HepG2 (cell line): ENCODE measurements around the gene HOXA5. TPM values are rescaled to one million over a fixed set of nuclear protein-coding genes. Genes with fewer than 3 reads are reported as not detected.
A peak's percentile ranks its signal among the peaks of the same experiment; 100 is the strongest.

ENCODE experiments used
- CAMTA2 ChIP-seq: sonication (generic); formaldehyde crosslinking; IDR thresholded peaks from 2 replicates; pipeline ENCODE4 v1.4.0; 2020; ENCODE audit warnings: mild to moderate bottlenecking, missing genetic modification reagents, borderline replicate concordance
- CC2D1A ChIP-seq: sonication (generic); formaldehyde crosslinking; IDR thresholded peaks from 2 replicates; pipeline ENCODE4 v1.8.1; 2023; ENCODE audit warnings: mild to moderate bottlenecking, missing genetic modification reagents
- CERS6 ChIP-seq: sonication (generic); formaldehyde crosslinking; IDR thresholded peaks from 2 replicates; pipeline ENCODE4 v1.5.0; 2020; ENCODE audit warnings: missing genetic modification reagents
- CREB1 ChIP-seq, 2 experiments: fragments of 450-650 bp in 1 of 2; IDR thresholded peaks; 2 replicates each; pipeline ENCODE4 v1.6.1; 2016 to 2017; ENCODE audit warnings: control low read depth in 1 of 2, mild to moderate bottlenecking in 1 of 2, missing compliant biosample characterization in 1 of 2, missing genetic modification characterization in 1 of 2
- ELF1 ChIP-seq: sonication (generic); formaldehyde crosslinking; IDR thresholded peaks from 2 replicates; pipeline ENCODE4 v1.4.0; 2020; ENCODE audit warnings: missing genetic modification reagents
- GPBP1L1 ChIP-seq: sonication (generic); formaldehyde crosslinking; IDR thresholded peaks from 2 replicates; pipeline ENCODE4 v1.5.0; 2020; ENCODE audit warnings: mild to moderate bottlenecking, missing genetic modification reagents
- GTF3A ChIP-seq: sonication (generic); formaldehyde crosslinking; conservative IDR thresholded peaks from 2 replicates; pipeline ENCODE4 v1.4.0; 2020; ENCODE audit warnings: mild to moderate bottlenecking, missing genetic modification reagents
- HBP1 ChIP-seq: IDR thresholded peaks from 2 replicates; pipeline ENCODE4 v1.6.1; 2016; ENCODE audit warnings: low read depth, control low read depth
- KDM5B ChIP-seq: sonication (generic); formaldehyde crosslinking; IDR thresholded peaks from 2 replicates; pipeline ENCODE4 v1.4.0; 2020; ENCODE audit warnings: missing genetic modification reagents, mild to moderate bottlenecking, borderline replicate concordance
- MXD3 ChIP-seq: IDR thresholded peaks from 2 replicates; pipeline ENCODE4 v1.6.1; 2016; ENCODE audit warnings: mild to moderate bottlenecking, missing biosample characterization, missing genetic modification reagents
- REXO4 ChIP-seq: sonication (generic); formaldehyde crosslinking; IDR thresholded peaks from 2 replicates; pipeline ENCODE4 v1.8.0; 2022; ENCODE audit warnings: missing genetic modification reagents, mild to moderate bottlenecking, borderline replicate concordance
- ZC3H4 ChIP-seq: sonication (generic); formaldehyde crosslinking; IDR thresholded peaks from 2 replicates; pipeline ENCODE4 v1.4.0; 2020; ENCODE audit warnings: missing genetic modification reagents, borderline replicate concordance
- ZNF224 ChIP-seq: sonication (generic); formaldehyde crosslinking; IDR thresholded peaks from 2 replicates; pipeline ENCODE4 v1.5.0; 2020; ENCODE audit warnings: mild to moderate bottlenecking, missing genetic modification reagents
- ZNF512B ChIP-seq: sonication (generic); formaldehyde crosslinking; IDR thresholded peaks from 2 replicates; pipeline ENCODE4 v1.5.1; 2020; ENCODE audit warnings: missing genetic modification reagents, mild to moderate bottlenecking, borderline replicate concordance
- ZNF549 ChIP-seq: sonication (generic); formaldehyde crosslinking; IDR thresholded peaks from 2 replicates; pipeline ENCODE4 v1.5.0; 2020; ENCODE audit warnings: missing genetic modification reagents
- ZNF672 ChIP-seq: sonication (generic); formaldehyde crosslinking; IDR thresholded peaks from 2 replicates; pipeline ENCODE4 v1.8.1; 2022; ENCODE audit warnings: missing genetic modification reagents
- ZNF83 ChIP-seq: sonication (generic); formaldehyde crosslinking; IDR thresholded peaks from 2 replicates; pipeline ENCODE4 v1.4.0; 2020; ENCODE audit warnings: missing genetic modification reagents, mild to moderate bottlenecking, borderline replicate concordance
- ZNF883 ChIP-seq: sonication (generic); formaldehyde crosslinking; IDR thresholded peaks from 2 replicates; pipeline ENCODE4 v1.5.1; 2020; ENCODE audit warnings: mild to moderate bottlenecking, missing genetic modification reagents; ENCODE audit errors: not compliant biosample characterization
- polyA plus RNA-seq, 8 experiments: library from polyadenylated mRNA; depleted of rRNA in 3 of 8; stranded (reverse) in 7 of 8; unstranded in 1 of 8; fragments of >200 nt; fragmentation: Illumina TruSeq in 4 of 8; extraction: Trizol in 4 of 8; gene quantifications; 2 replicates each; pipeline versions ENCODE4 v1.2.1 to v1.2.3, GENCODE V29; 2011 to 2016; ENCODE audit warnings: low read depth in 4 of 8, missing spikeins in 1 of 8, mixed read lengths in 1 of 8; ENCODE audit not compliant: insufficient read depth in 1 of 8
- total RNA-seq, 5 experiments: library from RNA; depleted of rRNA; stranded (reverse); fragments of >200 nt; fragmentation: Illumina TruSeq; extraction: Trizol; gene quantifications; 2 replicates each; pipeline ENCODE4 v1.2.3, GENCODE V29; 2016; ENCODE audit warnings: low read depth in 1 of 5
- TF ChIP-seq, protein P1 (sequence below): sonication (generic); formaldehyde crosslinking; IDR thresholded peaks from 2 replicates; pipeline ENCODE4 v1.8.0; 2022; ENCODE audit warnings: low read depth, missing genetic modification reagents

The HOXA5 gene
- total and polyA plus RNA-seq, 2 of the 13 experiments (the other 11 are each of a cell fraction or from before 2014, with no cell fraction given): 3.2 to 3.6 TPM

DNA sequence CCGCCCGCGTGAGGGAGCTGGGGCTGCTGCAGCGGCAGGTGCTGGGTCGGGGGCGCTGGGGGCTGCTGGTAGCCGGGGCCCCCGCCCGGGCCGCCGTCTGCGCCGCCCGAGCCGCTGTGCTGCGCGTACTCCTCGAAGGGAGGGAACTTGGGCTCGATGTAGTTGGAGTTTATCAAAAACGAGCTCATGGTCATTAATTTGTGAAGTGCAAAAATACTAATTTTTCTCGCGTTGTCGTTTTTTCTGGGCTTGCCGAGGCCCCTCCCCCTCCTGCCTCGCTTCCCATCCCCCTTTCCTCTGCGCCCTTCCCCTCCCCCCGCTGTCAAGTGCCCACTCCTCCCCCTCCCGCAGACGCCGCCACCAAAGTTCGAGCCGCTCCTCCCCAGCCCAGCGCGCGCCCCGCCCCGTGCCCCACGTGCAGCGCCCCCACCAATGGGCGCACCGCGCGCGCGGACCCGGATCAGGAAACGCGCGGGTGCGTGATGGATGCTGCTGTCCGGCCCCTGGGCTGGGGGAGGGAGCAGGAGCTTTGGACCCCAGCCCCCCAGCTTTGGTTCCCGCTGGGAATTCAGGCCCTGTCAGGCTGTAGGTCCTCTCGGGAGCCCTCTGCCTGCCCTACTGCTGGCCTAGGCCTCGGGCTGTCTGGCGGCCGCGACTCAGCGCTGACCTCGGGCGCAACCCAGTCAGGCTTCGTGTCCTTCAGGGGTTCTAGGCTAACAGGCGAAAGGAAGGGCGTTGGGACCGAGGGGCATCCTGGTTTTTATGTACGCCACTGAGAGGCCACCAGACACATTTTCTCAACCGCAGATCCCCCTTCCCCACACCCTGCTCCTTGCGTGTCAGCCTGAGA, 12.7 kb downstream of the HOXA5 start, which contains the start of gene HOXA4 (continued):
- TF ChIP-seq ZNF512B (CRISPR knock-in tag): no peak; the same call in 1 of the 2 replicates
- TF ChIP-seq ZC3H4: no peak; the same call in 1 of the 2 replicates
- TF ChIP-seq, protein P1, sequence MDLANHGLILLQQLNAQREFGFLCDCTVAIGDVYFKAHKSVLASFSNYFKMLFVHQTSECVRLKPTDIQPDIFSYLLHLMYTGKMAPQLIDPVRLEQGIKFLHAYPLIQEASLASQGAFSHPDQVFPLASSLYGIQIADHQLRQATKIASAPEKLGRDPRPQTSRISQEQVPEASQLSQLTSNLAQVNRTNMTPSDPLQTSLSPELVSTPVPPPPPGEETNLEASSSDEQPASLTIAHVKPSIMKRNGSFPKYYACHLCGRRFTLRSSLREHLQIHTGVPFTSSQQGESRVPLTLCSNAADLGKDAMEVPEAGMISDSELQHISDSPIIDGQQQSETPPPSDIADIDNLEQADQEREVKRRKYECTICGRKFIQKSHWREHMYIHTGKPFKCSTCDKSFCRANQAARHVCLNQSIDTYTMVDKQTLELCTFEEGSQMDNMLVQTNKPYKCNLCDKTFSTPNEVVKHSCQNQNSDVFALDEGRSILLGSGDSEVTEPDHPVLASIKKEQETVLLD (CRISPR knock-in tag): 0 out of 2 replicates have a peak, but pooled peaks have one; percentile 24
- TF ChIP-seq CREB1 (IDR thresholded peaks at IDR 0.05): 0 out of 2 replicates have a peak, but pooled peaks have one; percentile 12
- TF ChIP-seq CREB1 (CRISPR knock-in tag; IDR thresholded peaks at IDR 0.05): no peak
- peak; percentile 89 for TF ChIP-seq ELF1 (CRISPR knock-in tag)
- no peak for TF ChIP-seq CC2D1A (CRISPR knock-in tag)
- TF ChIP-seq GPBP1L1 (CRISPR knock-in tag): no peak
- TF ChIP-seq MXD3 (CRISPR knock-in tag): peak; percentile 73
- no peak for TF ChIP-seq ZNF549
- no peak for TF ChIP-seq CERS6 (CRISPR knock-in tag)
- peak; percentile 80; the same call in 1 of the 2 replicates for TF ChIP-seq HBP1 (CRISPR knock-in tag)
- peak; percentile 75 for TF ChIP-seq ZNF883 (CRISPR knock-in tag)
- no peak for TF ChIP-seq ZNF224 (CRISPR knock-in tag)
- TF ChIP-seq ZNF672: 0 out of 2 replicates have a peak, but pooled peaks have one; percentile 19
- no peak for TF ChIP-seq REXO4 (CRISPR knock-in tag)
- no peak for TF ChIP-seq GTF3A (CRISPR knock-in tag)
- no peak for TF ChIP-seq CAMTA2 (CRISPR knock-in tag)
- TF ChIP-seq ZNF83 (CRISPR knock-in tag): no peak
- TF ChIP-seq KDM5B (CRISPR knock-in tag): peak; percentile 65; the same call in 1 of the 2 replicates
